Activated CD4-positive, alpha-beta T cell treated with anti-CD3 and anti-CD28 coated beads, Interleukin-2, amount 50 U/mL, for 48 hours (primary cell): ENCODE results near the gene NXF1.
"Not testable (repeated sequence)": the region's sequence is repeated elsewhere in the genome, so short reads cannot be mapped to it uniquely, and the experiment has no call there.

Experiments
- DNase-seq, 2 experiments: peaks; one replicate each; pipeline ENCODE4 v3.0.0-alpha.2; 2020

NXF1 gene

GRCh38 chr11:62832336-62833234, 27.3 kb upstream of the NXF1 start, which contains the start of gene TEX54:
Gene TEX54 (minus strand): TSS chr11:62832841.
- DNase-seq = no peak

- DNase-seq = peak; percentile 100
Measured at GRCh38 chr11:62831520-62832335, 26.5 kb upstream of the NXF1 start, which contains the start of gene STX5. Gene STX5 (minus strand): TSS chr11:62832051. CDS start chr11:62831243, 808 bp downstream.

GRCh38 chr11:62830904-62831519, 25.8 kb upstream of the NXF1 start:
- DNase-seq = no peak

- not testable (repeated sequence) for DNase-seq
Measured at GRCh38 chr11:62828130-62828529, 22.9 kb upstream of the NXF1 start.

- DNase-seq = no peak
Measured at GRCh38 chr11:62823677-62824076, 18.4 kb upstream of the NXF1 start.

GRCh38 chr11:62817129-62817528, 11.9 kb upstream of the NXF1 start:
- no peak for DNase-seq

- DNase-seq = no peak
Measured at GRCh38 chr11:62816557-62816956, 11.3 kb upstream of the NXF1 start.

- DNase-seq = no peak
Measured at GRCh38 chr11:62811659-62812058, 6.4 kb upstream of the NXF1 start.

- no peak for DNase-seq
Measured at GRCh38 chr11:62810748-62811147, 5.5 kb upstream of the NXF1 start.

GRCh38 chr11:62806611-62807121, 1.4 kb upstream of the NXF1 start:
- no peak for DNase-seq

GRCh38 chr11:62805961-62806441, 761 bp upstream of the NXF1 start:
- peak; percentile 33 to 45 for DNase-seq

GRCh38 chr11:62804310-62805075, 747 bp downstream of the NXF1 start:
- DNase-seq = peak in 1 of 2 experiments; percentile 37

- DNase-seq = no peak
Measured at GRCh38 chr11:62801071-62801470, 4.2 kb downstream of the NXF1 start.

GRCh38 chr11:62799486-62799885, 5.8 kb downstream of the NXF1 start:
- no peak for DNase-seq

- no peak for DNase-seq
Measured at GRCh38 chr11:62796281-62796680, 9.0 kb downstream of the NXF1 start.

- DNase-seq = no peak
Measured at GRCh38 chr11:62794201-62794775, 11.0 kb downstream of the NXF1 start.

GRCh38 chr11:62792202-62792575, 13.1 kb downstream of the NXF1 start:
- DNase-seq = peak in 1 of 2 experiments; percentile 34

- peak; percentile 93 to 94 for DNase-seq
Measured at GRCh38 chr11:62791501-62792201, 13.6 kb downstream of the NXF1 start, which contains the start of gene TMEM223. Gene TMEM223 (minus strand): TSS chr11:62792006. CDS start chr11:62791994, 12 bp downstream.

GRCh38 chr11:62789576-62789975, 15.7 kb downstream of the NXF1 start:
- DNase-seq = no peak

GRCh38 chr11:62788991-62789390, 16.2 kb downstream of the NXF1 start:
- DNase-seq = no peak
